Smooth muscle cell (in vitro differentiated cells): ENCODE data around the gene CD96. TPM values are rescaled to one million over a fixed set of nuclear protein-coding genes. Genes with fewer than 3 reads are reported as not detected.
A peak's percentile ranks its signal among the peaks of the same experiment; 100 is the strongest.
"Not testable (repeated sequence)": the region's sequence is repeated elsewhere in the genome, so short reads cannot be mapped to it uniquely, and the experiment has no call there.

Experiments
- DNase-seq: peaks from one replicate; lab custom pipeline; 2025; ENCODE audit not compliant: unreplicated experiment; lab: John Stamatoyannopoulos, UW
- H2AFZ ChIP-seq: fragments of 200-600 bp; sonication (generic); 2 replicates; pipeline ENCODE4 v1.6.0; 2016; ENCODE audit warnings: antibody characterized with exemption, low read depth, mild to moderate bottlenecking
- H3F3A ChIP-seq: fragments of 200-600 bp; sonication (generic); 2 replicates; pipeline ENCODE4 v1.6.0; 2017; ENCODE audit warnings: antibody characterized with exemption, low read depth
- H3K27ac ChIP-seq: fragments of 200-600 bp; sonication (generic); 2 replicates; pipeline ENCODE4 v1.5.1; 2016; ENCODE audit warnings: low read depth, mild to moderate bottlenecking
- H3K27me3 ChIP-seq: fragments of 200-600 bp; sonication (generic); 2 replicates; pipeline ENCODE4 v1.6.1; 2016; ENCODE audit warnings: low read depth, mild to moderate bottlenecking
- H3K36me3 ChIP-seq: fragments of 200-600 bp; sonication (generic); 2 replicates; pipeline ENCODE4 v1.5.1; 2016; ENCODE audit warnings: low read depth
- H3K4me1 ChIP-seq: fragments of 200-600 bp; sonication (generic); 2 replicates; pipeline ENCODE4 v1.5.1; 2016; ENCODE audit warnings: low read depth
- H3K4me2 ChIP-seq: fragments of 200-600 bp; sonication (generic); 2 replicates; pipeline ENCODE4 v1.6.0; 2016; ENCODE audit warnings: mild to moderate bottlenecking
- H3K4me3 ChIP-seq: fragments of 200-600 bp; sonication (generic); 2 replicates; pipeline ENCODE4 v1.5.1; 2016; ENCODE audit warnings: mild to moderate bottlenecking
- H3K79me2 ChIP-seq: fragments of 200-600 bp; sonication (generic); 2 replicates; pipeline ENCODE4 v1.6.0; 2016; ENCODE audit warnings: low read depth, mild to moderate bottlenecking
- H3K9ac ChIP-seq: fragments of 200-600 bp; sonication (generic); 2 replicates; pipeline ENCODE4 v1.6.0; 2016; ENCODE audit warnings: low read depth
- H3K9me3 ChIP-seq: fragments of 200-600 bp; sonication (generic); replicated peaks from 2 replicates; pipeline ENCODE4 v1.5.1; 2016; ENCODE audit warnings: low read depth
- H4K20me1 ChIP-seq: fragments of 200-600 bp; sonication (generic); 2 replicates; pipeline ENCODE4 v1.6.0; 2016; ENCODE audit warnings: low read depth
- CTCF ChIP-seq: fragments of 200-600 bp; sonication (generic); IDR thresholded peaks from 2 replicates; pipeline ENCODE4 v1.5.1; 2017; ENCODE audit warnings: borderline replicate concordance, mild to moderate bottlenecking, antibody characterized with exemption; ENCODE audit not compliant: insufficient read depth, poor library complexity, severe bottlenecking
- WGBS: methylation state at CpG from one replicate; pipeline ENCODE4 v1.1.7; 2016; ENCODE audit warnings: low lambda C conversion rate; 5-methylcytosine and 5-hydroxymethylcytosine counted together
- polyA plus RNA-seq: library from polyadenylated mRNA; unstranded; fragments of >200 nt; fragmentation: Nextera tagmentation; extraction: Ambion mirVana; gene quantifications from 2 replicates; pipeline ENCODE4 v1.2.1, GENCODE V29; 2016
- total RNA-seq: library from RNA; depleted of rRNA; stranded (reverse); fragments of >200 nt; gene quantifications from 2 replicates; pipeline ENCODE4 v1.2.3, GENCODE V29; 2014

CD96 gene
- total and polyA plus RNA-seq, 2 experiments from 2014 or later, result 0.09 to 0.46 TPM

- Histone ChIP-seq H4K20me1 (no peaks in the 10 kb centered on the region), H3K9ac (no peak overlapping the region), H3F3A (no peaks in the 10 kb centered on the region), H3K27me3 (no peaks in the 10 kb centered on the region), H3K9me3 (no peaks in the 10 kb centered on the region), H2AFZ (no peak overlapping the region), H3K4me2 (no peak overlapping the region), H3K4me3 (no peak overlapping the region), H3K79me2 (no peaks in the 10 kb centered on the region), H3K27ac (no peak overlapping the region), H3K4me1 (no peaks in the 10 kb centered on the region), H3K36me3 (no peaks in the 10 kb centered on the region)
- DNase-seq, result no peak
- 56% methylated on average over 2 of the region's 2 CpGs for WGBS
- TF ChIP-seq CTCF, result no peak
These were observed 3.4 kb downstream of the CD96 start for GRCh38 chr3:111545349-111545748.

- no peaks in the 10 kb centered on the region for H3K4me1 ChIP-seq
- H3F3A ChIP-seq, result no peaks in the 10 kb centered on the region
- H3K27me3 ChIP-seq, result no peaks in the 10 kb centered on the region
- no peaks in the 10 kb centered on the region for H3K36me3 ChIP-seq
- no peaks in the 10 kb centered on the region for H3K9me3 ChIP-seq
- 75% methylated on average over 4 of the region's 4 CpGs for WGBS
- H3K4me2 ChIP-seq, result no peak overlapping the region
- no peak overlapping the region for H3K4me3 ChIP-seq
- TF ChIP-seq CTCF, result no peak
- peak overlapping the region; percentile 45 for H3K27ac ChIP-seq
- no peaks in the 10 kb centered on the region for H4K20me1 ChIP-seq
- DNase-seq, result no peak
- H3K79me2 ChIP-seq, result no peaks in the 10 kb centered on the region
- no peak overlapping the region for H3K9ac ChIP-seq
- H2AFZ ChIP-seq, result peak overlapping the region; percentile 28
These were observed 5.6 kb downstream of the CD96 start for GRCh38 chr3:111547631-111548030.

- H4K20me1 ChIP-seq, result no peaks in the 10 kb centered on the region
- no peak overlapping the region for H3K4me3 ChIP-seq
- H3K36me3 ChIP-seq, result no peaks in the 10 kb centered on the region
- H3K27ac ChIP-seq, result peak overlapping the region; percentile 45
- TF ChIP-seq CTCF, result no peak
- no peak for DNase-seq
- no peak overlapping the region for H3K4me2 ChIP-seq
- H3K9me3 ChIP-seq, result no peaks in the 10 kb centered on the region
- H3F3A ChIP-seq, result no peaks in the 10 kb centered on the region
- H2AFZ ChIP-seq, result peak overlapping the region; percentile 28
- H3K9ac ChIP-seq, result no peak overlapping the region
- no peaks in the 10 kb centered on the region for H3K27me3 ChIP-seq
- no peaks in the 10 kb centered on the region for H3K79me2 ChIP-seq
- 91% methylated on average over 1 of the region's 1 CpG for WGBS
- no peaks in the 10 kb centered on the region for H3K4me1 ChIP-seq
These were observed 6.1 kb downstream of the CD96 start for GRCh38 chr3:111548092-111548491.

- Histone ChIP-seq H3K4me3 (no peak overlapping the region), H3K9me3 (no peaks in the 10 kb centered on the region), H3F3A (no peaks in the 10 kb centered on the region), H3K9ac (no peak overlapping the region), H3K4me1 (no peaks in the 10 kb centered on the region), H3K4me2 (no peak overlapping the region), H3K27me3 (no peaks in the 10 kb centered on the region), H3K36me3 (no peaks in the 10 kb centered on the region), H2AFZ (no peak overlapping the region), H4K20me1 (no peaks in the 10 kb centered on the region), H3K79me2 (no peaks in the 10 kb centered on the region), H3K27ac (no peak overlapping the region)
- DNase-seq, result no peak
- no peak for TF ChIP-seq CTCF
These were observed 6.8 kb downstream of the CD96 start for GRCh38 chr3:111548756-111549155.

- H3K4me3 ChIP-seq, DNase-seq, H3K9me3 ChIP-seq, H3K4me1 ChIP-seq, H3K36me3 ChIP-seq, H3K9ac ChIP-seq, H3K4me2 ChIP-seq, H2AFZ ChIP-seq, H3F3A ChIP-seq, H3K27ac ChIP-seq, H3K79me2 ChIP-seq, H4K20me1 ChIP-seq, H3K27me3 ChIP-seq: not testable (repeated sequence)
- 85% methylated on average over 15 of the region's 25 CpGs for WGBS
These were observed 19.9 kb downstream of the CD96 start for GRCh38 chr3:111561902-111562301.
